Thoracic aorta (tissue), 2 donors: Measurements from ENCODE around the gene RPTOR. TPM values are rescaled to one million over a fixed set of nuclear protein-coding genes. Genes with fewer than 3 reads are reported as not detected.
"Not testable (repeated sequence)": the region's sequence is repeated elsewhere in the genome, so short reads cannot be mapped to it uniquely, and the experiment has no call there.

Experiments used
- ATAC-seq: fragments of 150-250 bp; one replicate; pipeline ENCODE4 v1.8.0; 2017; ENCODE audit warnings: low read depth; ENCODE audit not compliant: insufficient number of reproducible peaks, low FRiP score
- DNase-seq: peaks from one replicate; pipeline ENCODE4 v3.0.0-alpha.2; 2020; ENCODE audit warnings: low spot score
- H3K27ac ChIP-seq, 2 donors: fragments of 200-600 bp; sonication (generic); 1 replicate in 1 of 2; 2 replicates in 1 of 2; pipeline ENCODE4 v1.5.1; 2016; ENCODE audit warnings: mild to moderate bottlenecking in 2 of 2, moderate library complexity in 2 of 2
- H3K27me3 ChIP-seq: fragments of 200-600 bp; sonication (generic); replicated peaks from 2 replicates; pipeline ENCODE4 v1.6.0; 2016; ENCODE audit warnings: mild to moderate bottlenecking; ENCODE audit not compliant: insufficient read depth
- H3K36me3 ChIP-seq: fragments of 200-600 bp; sonication (generic); one replicate; pipeline ENCODE4 v1.5.1; 2016
- H3K4me1 ChIP-seq, 2 donors: fragments of 200-600 bp; sonication (generic); 1 replicate in 1 of 2; 2 replicates in 1 of 2; pipeline versions ENCODE4 v1.5.1 to v1.6.0; 2016; ENCODE audit warnings: low read depth in 2 of 2, mild to moderate bottlenecking in 1 of 2; ENCODE audit not compliant: control insufficient read depth in 1 of 2
- H3K4me3 ChIP-seq: fragments of 200-600 bp; sonication (generic); 2 replicates; pipeline ENCODE4 v1.5.1; 2016; ENCODE audit warnings: mild to moderate bottlenecking
- H3K9me3 ChIP-seq: fragments of 200-600 bp; sonication (generic); 2 replicates; pipeline ENCODE4 v1.5.1; 2016
- total RNA-seq, 2 donors: library from RNA; depleted of rRNA; stranded (reverse); fragments of >200 nt; gene quantifications; one replicate each; pipeline versions ENCODE4 v1.1.0 to v1.2.3, GENCODE V29; 2016
- TF ChIP-seq, protein P1 (sequence below): fragments of 200-600 bp; sonication (generic); IDR thresholded peaks from one replicate; pipeline ENCODE4 v1.5.1; 2019; ENCODE audit warnings: antibody characterized with exemption

The RPTOR gene
- total RNA-seq, 2 donors from 2014 or later = 42.0 to 47.4 TPM

DNA sequence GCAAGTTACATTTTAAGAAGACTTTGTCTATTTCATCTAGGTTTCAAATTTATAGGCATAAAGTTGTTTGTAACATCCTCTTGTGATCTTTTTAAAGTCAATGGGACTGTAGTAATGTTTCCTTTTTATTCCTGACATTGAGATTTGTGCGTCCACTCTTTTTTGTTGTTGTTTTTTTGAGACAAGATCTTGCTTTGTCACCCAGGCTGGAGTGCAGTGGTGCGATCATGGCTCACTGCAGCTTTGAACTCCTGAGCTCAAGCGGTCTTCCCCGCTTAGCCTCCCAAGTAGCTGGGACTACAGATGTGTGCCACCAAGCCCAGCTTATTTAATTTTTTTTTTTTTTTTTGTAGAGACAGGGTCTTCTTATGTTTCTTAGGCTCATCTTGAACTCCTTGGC, 29.9 kb downstream of the RPTOR start:
- Histone ChIP-seq H3K27me3 (no peaks in the 10 kb centered on the region), H3K36me3 (no peaks in the 10 kb centered on the region), H3K9me3 (no peaks in the 10 kb centered on the region), H3K27ac (no peak overlapping the region), H3K4me3 (no peak overlapping the region), H3K4me1 (no peaks in the 10 kb centered on the region)
- DNase-seq (no peak), ATAC-seq (no peak)
- TF ChIP-seq, protein P1, sequence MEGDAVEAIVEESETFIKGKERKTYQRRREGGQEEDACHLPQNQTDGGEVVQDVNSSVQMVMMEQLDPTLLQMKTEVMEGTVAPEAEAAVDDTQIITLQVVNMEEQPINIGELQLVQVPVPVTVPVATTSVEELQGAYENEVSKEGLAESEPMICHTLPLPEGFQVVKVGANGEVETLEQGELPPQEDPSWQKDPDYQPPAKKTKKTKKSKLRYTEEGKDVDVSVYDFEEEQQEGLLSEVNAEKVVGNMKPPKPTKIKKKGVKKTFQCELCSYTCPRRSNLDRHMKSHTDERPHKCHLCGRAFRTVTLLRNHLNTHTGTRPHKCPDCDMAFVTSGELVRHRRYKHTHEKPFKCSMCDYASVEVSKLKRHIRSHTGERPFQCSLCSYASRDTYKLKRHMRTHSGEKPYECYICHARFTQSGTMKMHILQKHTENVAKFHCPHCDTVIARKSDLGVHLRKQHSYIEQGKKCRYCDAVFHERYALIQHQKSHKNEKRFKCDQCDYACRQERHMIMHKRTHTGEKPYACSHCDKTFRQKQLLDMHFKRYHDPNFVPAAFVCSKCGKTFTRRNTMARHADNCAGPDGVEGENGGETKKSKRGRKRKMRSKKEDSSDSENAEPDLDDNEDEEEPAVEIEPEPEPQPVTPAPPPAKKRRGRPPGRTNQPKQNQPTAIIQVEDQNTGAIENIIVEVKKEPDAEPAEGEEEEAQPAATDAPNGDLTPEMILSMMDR = no peak

DNA sequence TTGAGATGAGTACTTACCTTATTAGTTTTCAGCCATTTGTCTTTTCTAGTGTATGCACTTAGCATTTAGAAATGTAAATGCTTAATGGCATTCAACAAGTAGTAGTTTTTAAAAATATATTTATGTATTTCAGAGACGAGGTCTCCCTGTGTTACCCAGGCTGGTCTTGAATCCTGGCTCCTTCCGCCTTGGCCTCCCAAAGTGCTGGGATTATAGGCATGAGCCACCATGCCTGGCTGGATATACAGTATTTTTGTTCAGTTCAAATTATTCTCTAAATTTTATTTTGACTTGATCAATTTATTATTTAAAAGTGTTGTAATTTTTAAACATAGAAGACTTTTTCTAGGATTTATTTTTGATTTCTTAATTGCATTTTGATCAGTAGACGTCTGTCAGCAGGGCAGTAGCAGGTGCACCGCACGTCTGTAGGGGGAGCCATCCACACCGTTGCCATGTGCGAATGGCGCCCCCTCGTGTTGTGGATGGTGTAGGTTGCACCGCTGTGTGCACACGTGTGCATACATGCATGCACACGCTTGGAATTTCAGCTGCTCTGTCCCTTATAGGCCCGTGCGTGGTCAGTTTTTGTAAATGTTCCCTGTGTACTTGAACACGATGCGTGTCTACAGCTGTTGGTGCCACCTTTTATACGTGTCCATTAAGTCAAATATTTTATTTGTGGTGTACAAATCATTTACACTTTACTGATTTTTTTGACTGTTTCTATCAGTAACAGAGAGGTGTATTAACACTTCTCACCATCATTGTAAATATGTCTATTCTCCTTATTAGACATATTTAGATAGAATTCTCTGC, 30.6 kb downstream of the RPTOR start:
- Histone ChIP-seq H3K36me3 (no peaks in the 10 kb centered on the region), H3K4me1 (no peaks in the 10 kb centered on the region), H3K4me3 (no peak overlapping the region), H3K27me3 (no peaks in the 10 kb centered on the region), H3K9me3 (no peaks in the 10 kb centered on the region), H3K27ac (no peak overlapping the region)
- peak; percentile 27 for DNase-seq
- ATAC-seq = peak; percentile 69
- TF ChIP-seq, protein P1 = peak; percentile 80

DNA sequence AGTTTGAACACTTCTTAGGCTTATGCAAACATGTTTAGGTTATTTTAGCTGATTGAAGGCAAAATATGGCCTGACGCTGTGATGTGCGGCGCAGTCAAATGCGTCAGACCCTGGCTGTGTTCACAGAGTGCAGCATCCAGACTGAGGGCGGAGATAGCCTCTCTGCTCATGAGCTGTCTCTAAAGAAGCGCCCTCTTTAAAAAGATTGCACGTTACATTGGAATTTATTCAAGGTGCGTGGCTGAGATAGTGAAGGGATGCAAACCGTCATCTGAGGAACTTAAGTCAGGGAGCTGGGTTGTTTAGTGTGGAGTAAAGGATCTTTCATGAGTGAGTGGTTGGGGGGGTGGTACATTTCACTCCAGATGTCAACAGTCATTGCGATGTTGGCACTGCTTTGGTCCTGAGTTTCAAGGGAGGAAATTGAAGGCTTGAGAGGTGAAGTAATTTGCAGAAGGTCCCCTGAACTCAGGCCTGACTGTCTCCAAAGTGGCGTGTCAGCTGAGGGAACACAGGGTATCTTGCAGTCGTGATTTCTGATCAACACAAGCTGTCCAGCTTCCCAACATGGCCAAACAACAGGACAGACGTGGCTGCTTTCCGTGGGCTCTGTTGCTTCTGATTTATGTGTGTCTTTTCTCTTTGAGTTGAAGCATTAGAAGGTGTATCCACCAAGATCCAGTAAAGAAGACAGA, 33.4 kb downstream of the RPTOR start:
- H3K27ac ChIP-seq = no peak overlapping the region
- no peak for DNase-seq

DNA sequence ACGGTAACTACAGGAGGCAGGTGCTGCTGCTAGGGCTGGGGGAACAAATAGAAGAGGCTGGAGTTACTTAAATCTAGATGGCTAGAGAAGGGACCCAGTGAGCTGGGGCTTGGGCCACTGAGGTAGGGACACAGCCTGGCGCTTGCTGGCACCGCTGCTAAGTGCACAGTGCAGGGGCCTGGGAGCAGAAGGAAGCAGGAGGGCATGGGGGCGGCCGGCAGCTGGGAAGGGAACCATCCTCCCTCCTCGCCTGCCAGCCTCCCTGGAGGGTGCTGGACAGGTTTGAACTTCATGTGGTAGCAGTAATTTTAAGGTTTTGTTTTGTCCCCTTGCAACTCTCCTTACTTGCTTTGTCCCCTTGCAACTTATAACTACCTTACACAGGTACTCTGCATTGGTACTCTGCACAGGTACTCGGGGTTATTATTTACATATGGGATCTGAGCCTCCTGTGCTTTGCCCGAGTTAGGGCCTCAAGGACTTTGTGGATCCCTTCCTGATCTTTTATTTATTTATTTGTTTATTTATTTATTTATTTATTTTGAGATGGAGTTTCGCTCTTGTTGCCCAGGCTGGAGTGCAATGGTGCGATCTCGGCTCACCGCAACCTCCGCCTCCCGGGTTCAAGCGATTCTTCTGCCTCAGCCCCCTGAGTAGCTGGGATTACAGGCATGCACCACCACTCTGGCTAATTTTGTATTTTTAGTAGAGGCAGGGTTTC, 34.2 kb downstream of the RPTOR start:
- not testable (repeated sequence) for H3K4me1 ChIP-seq, ATAC-seq, H3K9me3 ChIP-seq, H3K4me3 ChIP-seq, H3K27me3 ChIP-seq, H3K27ac ChIP-seq, DNase-seq, H3K36me3 ChIP-seq

More for the DNA sequence above, 33.4 kb downstream of the RPTOR start:
- no peak for ATAC-seq
- TF ChIP-seq, protein P1 = no peak
- no peak overlapping the region for H3K4me3 ChIP-seq
- H3K36me3 ChIP-seq = no peaks in the 10 kb centered on the region
- no peaks in the 10 kb centered on the region for H3K4me1 ChIP-seq
- no peaks in the 10 kb centered on the region for H3K9me3 ChIP-seq
- no peaks in the 10 kb centered on the region for H3K27me3 ChIP-seq

DNA sequence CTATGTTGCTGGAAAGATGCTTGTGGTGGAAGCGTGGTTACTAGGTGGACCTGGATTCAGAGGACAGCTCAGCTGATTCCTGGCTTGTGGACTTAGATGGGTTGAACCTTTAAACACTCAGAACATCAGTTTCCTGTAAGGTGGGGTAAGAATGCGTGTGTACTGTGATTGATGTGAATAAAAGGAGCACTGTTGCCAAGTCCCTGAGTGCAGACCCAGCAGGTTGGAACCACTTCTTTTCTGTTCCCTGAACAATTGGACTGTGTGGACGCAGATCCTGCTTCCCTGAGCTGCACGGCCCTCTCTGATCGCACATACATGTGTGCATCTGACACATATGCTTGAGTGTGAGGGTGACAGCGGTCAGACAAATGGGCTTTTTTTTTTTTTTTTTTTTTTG, 37.5 kb downstream of the RPTOR start:
- no peaks in the 10 kb centered on the region for H3K4me1 ChIP-seq
- DNase-seq (no peak), ATAC-seq (no peak)
- H3K36me3 ChIP-seq = no peaks in the 10 kb centered on the region
- H3K9me3 ChIP-seq = no peaks in the 10 kb centered on the region
- no peaks in the 10 kb centered on the region for H3K27me3 ChIP-seq
- TF ChIP-seq, protein P1 = no peak
- H3K4me3 ChIP-seq = no peak overlapping the region
- H3K27ac ChIP-seq = no peak overlapping the region
